Islet of Langerhans (tissue), 1 donor: ENCODE measurements around the gene RAD23B.

ENCODE experiments used
- FAIRE-seq: peaks from one replicate; lab custom pipeline; 2011; peaks lifted over from hg19 to GRCh38; lab: Jason Lieb, UNC

Gene RAD23B

DNA sequence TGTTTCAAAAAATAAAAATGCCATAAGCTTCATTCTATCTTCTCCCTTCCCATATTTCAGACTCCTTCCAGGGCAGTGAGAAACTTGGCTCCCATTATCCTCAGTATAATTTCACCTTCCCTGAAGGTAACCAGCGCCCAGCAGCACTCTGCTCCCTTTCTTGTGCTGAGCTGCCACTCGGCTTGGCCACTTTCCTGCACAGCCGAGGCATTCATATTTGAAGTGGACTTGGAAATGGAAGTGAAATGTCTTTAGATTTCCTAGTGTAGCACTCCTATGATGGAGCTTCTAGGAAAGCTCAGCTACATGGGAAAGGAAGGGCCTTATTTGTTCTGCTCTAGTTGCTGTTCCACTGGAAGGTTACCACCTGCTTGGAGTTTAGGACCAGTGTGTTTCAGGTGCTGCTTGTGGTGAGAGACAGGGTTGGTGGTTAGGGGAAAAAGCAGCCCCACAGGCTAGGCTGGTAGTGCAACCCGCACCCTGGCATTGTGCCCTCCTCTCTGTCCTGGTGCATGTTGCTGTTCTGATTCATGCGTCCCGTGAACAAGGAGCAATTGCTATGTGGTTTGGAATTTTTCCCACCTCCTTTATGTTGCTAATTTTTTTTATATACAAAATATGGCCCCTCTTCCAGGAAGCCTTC, 53.8 kb downstream of the RAD23B start:
- FAIRE-seq, result no peak

DNA sequence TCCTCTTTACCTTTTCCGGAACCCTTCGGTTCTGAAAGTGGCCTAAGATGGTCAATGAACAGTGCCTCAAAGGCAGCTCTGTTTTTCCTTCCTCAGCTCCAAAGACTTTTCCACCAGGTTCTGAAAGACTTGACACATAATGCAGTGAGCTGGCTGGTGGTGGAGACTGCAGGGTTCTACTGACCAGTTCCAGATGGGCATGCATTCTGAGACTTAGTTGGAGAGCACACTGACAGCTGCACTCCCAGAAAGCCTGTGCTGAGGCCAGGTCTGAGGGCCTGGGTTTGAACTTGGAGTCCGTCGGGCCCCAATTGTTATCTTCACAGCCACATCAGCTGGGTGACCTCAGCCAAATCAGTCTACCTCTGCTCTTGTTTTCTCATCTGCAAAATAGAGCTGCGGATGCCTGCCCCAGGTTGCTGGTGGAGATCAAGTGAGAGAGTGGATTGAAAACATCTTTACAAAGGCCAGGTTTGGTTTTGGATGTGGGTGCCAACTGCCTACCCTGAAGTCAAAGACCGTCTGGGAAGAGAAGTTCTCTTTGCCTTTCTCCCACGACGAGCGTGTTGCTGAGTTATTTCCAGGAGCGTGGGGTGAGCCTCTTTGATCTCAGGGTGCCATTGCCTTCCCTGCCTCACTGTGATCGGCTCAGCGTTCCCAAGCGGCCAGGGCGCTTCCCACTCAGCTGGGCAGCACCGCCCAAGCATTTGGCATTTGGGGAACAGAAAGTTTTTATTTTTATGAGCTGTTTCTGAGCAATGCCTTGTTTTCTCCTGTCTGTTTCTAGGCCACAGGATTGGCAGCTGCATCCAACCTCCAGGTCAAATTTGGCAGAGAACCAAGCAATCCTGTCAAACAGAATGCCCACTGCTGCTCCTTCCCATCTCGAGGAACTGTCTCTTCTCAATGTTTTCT, 54.9 kb downstream of the RAD23B start:
- no peak for FAIRE-seq

DNA sequence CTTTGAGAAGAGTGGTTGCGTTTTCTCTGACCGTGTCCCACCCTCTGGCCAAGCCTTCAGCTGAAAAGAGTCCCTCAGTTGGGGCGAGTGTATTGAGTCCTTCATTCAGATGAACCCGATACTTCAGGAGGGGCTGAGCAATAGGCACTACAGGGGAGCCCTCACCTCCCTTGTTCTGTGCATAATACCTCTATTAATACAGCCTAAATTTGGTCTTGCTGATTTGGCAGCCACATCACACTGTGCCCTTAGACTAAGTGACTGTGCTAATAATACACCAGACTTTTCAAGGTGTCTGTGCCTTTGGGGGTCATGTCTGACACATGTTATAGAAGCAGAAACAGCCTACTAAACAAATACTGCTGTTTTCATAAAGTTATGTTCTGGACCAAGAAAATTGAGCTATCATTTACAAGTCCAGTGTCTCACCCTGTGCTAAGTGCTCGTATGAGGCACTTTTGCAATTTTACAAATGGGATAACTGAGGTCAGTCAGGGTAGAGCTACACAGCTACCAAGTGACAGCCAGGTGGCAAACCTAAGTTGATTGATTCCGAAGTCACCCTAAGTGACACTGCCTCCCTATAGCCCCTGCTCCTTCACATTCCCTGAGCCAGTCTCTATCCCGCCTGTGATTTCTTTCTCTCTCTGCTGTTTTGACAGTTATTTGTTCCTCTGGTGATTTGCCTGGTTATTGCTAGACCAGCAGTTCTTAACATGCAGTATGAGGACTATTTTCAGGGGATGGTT, 56.0 kb downstream of the RAD23B start:
- FAIRE-seq, result no peak

- no peak for FAIRE-seq
These were observed 58.0 kb downstream of the RAD23B start for GRCh38 chr9:107340920-107341632.

DNA sequence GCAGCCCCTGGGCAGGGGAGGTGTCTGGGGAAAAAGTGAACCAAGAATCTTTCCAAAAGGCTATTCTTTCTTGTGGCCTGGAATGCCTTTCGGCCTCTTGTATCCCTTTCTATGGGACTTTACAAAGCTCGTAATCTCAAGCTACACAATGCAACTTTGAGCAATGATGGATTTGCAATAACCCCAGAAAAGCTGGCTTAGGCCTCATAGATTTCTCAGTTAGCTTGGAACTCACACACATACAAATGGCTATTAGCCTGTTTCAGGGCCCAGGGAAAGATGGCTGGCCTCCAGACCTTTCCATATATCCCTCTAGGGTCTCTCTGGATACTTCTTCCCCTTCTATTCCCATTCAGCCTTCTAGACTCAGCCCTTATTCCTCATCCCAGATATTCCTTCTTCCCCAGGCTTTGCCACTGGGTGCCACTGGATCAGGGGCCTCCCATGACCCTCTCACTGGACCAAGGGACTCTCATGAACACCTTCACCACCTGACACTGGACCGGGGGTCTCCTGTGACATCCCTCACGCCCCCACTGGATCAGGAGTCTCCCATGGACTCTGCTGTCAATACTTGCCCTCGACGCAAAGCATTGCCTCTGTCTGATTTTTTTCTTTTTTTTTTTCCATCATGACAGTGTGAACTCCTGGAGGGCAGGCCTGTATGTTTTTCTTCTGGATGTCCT, 59.5 kb downstream of the RAD23B start:
- no peak for FAIRE-seq

DNA sequence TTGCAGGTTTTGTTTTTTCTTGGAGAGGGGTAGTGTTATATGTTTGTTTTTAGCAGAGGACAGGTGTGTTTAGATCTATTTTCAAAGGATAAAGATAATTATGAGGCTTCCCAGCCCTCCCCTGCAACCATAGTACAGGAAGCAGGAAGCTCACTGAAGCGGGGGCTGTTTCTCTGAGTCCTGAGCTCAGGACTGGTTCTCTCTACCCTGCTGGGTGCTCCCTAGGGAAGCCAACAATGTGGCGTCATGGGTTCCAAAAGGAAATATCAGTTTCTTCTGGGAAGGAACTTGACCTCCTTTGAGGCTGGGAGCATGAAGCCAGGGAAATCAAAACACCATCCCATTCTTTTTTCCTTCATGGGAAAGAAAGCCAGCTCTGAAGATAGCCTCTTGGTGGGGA, 62.2 kb downstream of the RAD23B start:
- no peak for FAIRE-seq

DNA sequence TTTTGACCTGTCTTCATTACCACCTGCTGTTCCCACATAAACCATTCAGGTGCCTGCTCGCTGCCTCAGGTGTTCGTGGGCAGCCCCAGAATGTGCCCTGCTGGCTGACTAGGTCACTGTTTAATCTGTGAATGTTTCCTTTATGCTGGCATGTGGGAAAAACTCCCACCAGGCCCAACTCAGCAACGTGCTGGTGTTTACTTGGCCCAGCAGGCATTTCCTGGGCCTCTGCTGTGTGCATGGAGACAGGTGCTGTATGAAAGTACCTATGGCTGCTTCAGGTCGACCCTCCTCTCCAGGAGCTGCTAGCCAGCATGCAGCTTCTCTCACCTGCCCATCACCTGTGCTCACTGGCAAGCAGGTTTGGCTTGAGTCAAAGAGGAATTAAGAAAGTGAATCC, 65.8 kb downstream of the RAD23B start:
- FAIRE-seq, result no peak

GRCh38 chr9:107350443-107350842, 67.4 kb downstream of the RAD23B start:
- FAIRE-seq, result no peak

DNA sequence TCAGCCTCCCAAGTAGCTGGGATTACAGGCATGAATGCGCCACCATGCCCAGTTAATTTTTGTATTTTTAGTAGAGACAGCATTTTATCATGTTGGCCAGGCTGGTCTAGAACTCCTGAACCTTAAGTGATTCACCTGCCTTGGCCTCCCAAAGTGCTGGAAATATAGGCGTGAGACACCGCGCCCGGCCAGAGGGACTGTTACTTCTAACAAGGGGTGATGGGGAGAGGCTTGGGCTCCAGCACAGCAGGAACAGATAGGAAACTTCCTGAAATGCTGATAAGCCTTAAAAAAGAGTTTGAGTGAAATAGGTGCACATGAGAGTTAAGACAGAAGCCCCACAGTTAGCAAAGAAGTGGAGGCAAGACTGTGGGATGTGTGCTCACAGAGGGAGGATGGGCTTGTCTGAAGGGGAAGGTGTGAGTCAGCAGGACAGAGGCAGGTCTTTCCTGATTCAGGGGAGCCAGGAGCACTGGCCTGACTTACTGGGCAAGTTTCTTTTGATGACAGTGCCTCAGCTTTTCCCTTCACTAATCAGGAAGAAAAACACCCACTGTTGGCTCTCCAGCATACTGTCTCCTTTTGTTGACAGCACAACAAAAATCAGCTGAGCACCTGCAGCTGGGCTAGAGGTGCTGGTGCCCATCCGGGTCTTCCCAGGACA, 68.4 kb downstream of the RAD23B start:
- no peak for FAIRE-seq

- no peak for FAIRE-seq
These were observed 72.3 kb downstream of the RAD23B start for GRCh38 chr9:107355394-107355793.

DNA sequence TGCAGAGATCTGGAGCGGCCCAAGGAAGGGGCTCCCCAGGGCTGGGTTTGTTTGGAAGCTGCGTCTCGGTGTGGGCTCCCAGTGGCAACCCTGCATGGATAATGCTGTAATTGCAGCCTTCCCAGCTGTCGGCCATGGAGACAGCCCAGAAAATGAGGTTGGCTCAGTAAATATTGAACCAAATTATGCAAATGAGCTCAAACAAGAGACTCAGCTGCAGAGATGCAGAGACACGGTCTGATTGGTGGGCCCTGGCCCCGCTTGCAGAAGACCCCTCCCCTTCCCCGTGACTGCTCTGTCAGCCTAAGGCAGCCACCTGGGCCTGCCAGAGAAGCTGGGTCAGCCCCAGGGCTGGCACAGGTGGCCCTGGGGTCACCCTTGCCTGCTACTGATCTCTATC, 75.9 kb downstream of the RAD23B start:
- no peak for FAIRE-seq

GRCh38 chr9:107360098-107360497, 77.0 kb downstream of the RAD23B start:
- no peak for FAIRE-seq

- FAIRE-seq, result no peak
These were observed 78.7 kb downstream of the RAD23B start for GRCh38 chr9:107361816-107362215.

GRCh38 chr9:107363516-107364152, 80.6 kb downstream of the RAD23B start:
- no peak for FAIRE-seq

GRCh38 chr9:107367727-107368502, 84.8 kb downstream of the RAD23B start:
- FAIRE-seq, result no peak

DNA sequence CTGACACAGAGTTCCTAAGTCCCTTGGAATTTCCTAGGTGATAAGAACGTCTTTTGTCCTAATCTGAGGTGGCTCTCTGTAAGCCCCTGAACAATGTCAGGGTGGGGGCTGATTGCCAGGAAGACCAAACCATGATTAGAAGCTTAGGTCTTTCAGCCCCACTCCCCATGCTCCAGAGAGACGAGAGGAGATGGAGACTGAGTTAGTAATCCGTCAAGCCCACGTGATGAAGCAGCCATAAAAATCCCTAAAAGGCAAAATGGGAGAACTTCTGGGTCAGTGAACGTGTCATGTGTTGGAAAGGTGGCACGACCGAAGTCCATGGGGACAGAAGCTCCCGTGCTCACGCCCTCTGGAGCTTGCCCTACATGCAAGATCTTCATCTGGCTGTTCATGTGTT, 85.6 kb downstream of the RAD23B start:
- FAIRE-seq, result no peak

DNA sequence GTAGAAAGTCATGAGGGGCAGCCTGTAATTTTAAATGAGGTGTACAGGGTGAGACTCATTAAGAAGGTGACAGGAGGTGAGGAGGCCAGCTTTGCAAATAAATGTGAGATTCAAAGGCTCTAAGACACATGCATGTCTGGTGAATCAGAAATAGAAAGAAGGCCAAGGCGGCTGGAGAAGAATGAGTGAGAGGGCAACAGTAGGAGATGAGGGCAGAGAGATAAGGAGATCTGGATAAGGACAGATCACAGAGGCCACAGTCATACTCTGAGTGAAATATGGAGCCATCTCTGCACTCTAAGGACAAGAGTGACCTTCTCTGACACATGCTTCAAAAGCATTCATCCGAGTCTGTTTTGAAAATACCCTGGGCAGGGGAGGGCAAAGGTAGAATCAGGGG, 90.7 kb downstream of the RAD23B start:
- no peak for FAIRE-seq

GRCh38 chr9:107375001-107375400, 91.9 kb downstream of the RAD23B start:
- FAIRE-seq, result no peak

DNA sequence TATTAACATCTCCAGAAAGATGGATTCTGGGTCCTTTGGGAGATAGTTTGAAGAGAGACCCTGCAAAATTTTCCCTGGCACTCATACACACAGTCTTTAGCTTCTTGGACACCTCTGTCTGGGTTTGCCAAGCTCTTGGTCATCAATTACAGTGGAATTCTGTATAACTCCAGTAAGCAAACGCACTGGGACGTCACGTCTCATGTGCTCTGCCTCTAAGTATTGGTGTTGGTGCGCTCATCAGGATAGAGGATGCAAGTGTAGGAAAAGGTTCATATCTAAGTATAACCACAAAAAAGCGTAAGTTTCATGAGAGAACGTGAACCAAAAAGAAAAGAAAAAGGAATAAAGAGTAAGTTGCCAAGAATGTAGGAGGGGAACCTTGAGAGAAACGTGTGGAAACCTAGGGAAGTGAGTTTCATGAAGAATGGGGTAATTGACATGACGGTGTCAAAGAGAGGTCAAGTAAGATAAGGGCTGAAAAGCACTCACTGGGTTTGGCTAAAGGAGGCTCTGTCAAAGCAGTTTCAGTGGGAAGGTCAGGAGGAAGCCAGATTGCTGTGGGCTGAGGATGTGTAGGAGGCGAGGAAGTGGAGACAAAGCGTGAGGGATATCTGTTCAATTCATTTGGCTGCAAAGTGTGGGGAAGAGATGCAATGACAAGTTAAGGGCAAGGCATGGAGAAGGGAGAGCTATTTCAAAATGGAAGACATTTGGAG, 92.7 kb downstream of the RAD23B start:
- FAIRE-seq, result no peak
